ENCODE data around the gene CKLF. TPM values are rescaled to one million over a fixed set of nuclear protein-coding genes. Genes with fewer than 3 reads are reported as not detected.
"Not testable (repeated sequence)": the region's sequence is repeated elsewhere in the genome, so short reads cannot be mapped to it uniquely, and the experiment has no call there.

CKLF gene
- total RNA-seq, 1 donor from 2014 or later, result 50.0 TPM

- DNase-seq (ENCODE audit: low spot score), result no peak
These were observed 16.0 kb downstream of the CKLF start for GRCh38 chr16:66568355-66568754.

GRCh38 chr16:66569131-66569530 lies 16.8 kb downstream of the CKLF start:
- DNase-seq (ENCODE audit: low spot score), result no peak

DNA sequence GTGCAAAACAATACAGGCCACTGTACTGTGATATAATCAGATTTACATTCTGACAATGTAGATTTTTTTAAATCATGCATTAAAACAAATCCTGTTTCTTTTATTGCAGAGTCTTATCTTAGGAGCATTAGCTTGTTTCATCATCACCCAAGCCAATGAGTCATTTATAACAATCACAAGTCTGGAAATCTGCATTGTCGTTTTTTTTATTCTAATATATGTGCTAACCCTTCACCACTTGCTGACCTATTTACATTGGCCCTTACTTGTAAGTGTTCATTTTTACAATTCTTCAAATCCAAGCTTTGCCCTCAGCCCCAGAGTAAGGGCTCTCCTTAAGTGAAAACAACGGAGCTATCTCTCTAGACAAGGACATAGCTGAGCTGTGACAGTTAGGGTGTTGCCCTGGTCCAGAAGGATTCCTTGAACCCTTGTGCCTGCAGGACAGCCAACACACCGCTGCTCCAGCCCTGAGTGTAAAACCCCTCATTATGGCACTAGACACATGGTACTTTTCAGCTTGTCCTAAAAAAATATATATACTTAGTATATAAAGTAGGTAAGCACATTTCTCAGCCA lies 17.5 kb downstream of the CKLF start:
- DNase-seq (ENCODE audit: low spot score), result no peak

DNA sequence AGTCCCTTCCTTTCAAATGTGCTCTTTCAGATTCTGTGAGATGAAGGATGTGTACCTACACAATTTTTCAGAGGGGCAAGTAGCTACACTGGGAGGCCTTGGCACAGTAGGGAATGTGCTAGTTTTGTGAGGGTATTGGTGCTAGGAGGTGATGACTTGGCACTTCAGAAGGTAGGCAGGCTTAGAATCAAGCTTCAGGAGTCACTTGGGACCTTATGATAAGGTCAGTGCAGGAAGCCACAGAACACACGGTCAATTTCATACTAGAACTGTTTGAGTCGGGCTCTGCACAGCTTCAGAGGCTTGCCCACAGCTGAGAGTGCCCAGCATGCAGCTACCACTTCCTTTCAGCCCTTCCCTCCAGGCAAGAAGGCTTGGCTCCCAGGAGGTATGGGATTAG lies 20.0 kb downstream of the CKLF start:
- DNase-seq (ENCODE audit: low spot score), result no peak

DNA sequence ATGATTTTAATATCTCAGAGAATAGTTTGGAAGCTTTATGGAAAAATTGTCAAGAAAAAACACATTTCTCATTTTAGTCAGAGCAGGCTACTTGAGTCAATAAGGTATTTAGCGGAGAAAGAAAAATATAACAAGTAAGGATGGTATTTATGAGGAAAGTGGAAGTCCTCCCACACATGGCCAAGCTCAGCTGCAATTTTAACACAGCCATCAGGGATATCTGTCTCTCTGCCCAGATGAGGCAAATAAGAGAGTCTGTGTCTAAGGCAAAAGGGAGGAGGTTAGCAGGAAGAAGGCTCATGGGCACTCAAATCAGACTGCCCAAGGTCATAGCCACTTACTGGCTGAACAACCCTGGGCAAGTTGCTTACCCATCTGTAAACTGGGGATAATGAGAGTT lies 21.7 kb downstream of the CKLF start:
- no peak for DNase-seq (ENCODE audit: low spot score)

- no peak for DNase-seq (ENCODE audit: low spot score)
These were observed 22.2 kb downstream of the CKLF start for GRCh38 chr16:66574531-66574930.

DNA sequence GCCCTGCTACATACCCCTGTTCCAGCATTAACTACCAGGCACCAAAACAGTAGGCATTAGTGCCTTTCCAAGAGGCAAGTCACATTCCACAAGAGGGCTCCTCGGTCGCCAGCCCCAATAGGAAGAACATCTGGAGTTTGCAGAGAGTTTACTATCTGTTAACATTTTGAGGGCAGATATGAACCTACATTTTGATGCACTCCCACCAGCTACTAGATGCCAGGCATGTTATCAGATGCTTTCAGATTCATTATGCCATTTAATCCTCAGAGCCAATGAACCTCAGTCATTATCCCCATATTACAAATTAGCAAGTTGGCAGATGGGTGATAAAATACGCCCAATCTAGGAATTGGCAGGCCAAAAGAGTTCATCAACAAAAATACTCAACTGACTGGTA lies 22.7 kb downstream of the CKLF start:
- no peak for DNase-seq (ENCODE audit: low spot score)

GRCh38 chr16:66576296-66576695 lies 23.9 kb downstream of the CKLF start:
- no peak for DNase-seq (ENCODE audit: low spot score)

DNA sequence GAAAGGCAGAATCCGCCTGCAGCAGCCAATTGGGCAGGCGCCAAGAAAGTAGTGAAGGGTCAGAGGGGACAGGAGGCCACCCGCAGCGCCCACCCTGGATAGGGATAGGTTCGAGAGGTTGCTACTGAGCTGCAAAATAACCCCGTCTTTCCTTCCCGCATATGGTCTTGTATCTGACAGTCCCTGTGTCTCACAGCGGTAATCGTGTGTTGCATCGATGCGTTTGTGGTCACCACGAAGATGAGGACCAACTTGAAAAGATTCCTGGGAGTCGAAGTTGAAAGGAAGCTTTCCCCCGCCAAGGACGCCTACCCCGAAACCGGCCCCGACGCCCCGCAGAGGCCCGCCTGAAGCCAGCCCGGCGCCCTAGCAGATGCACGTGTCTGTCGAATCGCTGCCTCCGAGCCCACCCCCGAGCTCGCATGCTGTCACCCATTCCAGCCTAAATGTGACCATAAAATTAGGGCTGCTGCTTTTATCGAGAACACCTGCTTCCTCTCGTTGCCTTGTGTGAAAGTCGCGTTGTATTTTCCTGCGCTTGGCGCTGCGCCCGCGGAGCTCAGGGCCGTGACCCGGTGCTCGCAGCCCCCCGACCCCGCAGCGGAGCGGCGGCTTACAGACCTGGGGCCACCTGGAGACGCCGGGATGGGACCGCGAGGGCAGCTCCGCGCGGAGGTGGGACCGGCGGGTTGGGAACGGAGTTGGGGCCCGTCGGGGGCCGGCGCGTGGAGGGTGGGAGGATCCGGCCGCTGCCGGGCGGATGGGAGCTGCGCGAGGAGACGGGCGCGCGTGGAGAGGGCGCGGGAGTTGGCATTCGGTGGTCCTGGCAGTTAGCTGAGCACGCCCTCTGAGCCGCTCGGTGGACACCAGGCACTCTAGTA lies 26.5 kb downstream of the CKLF start, which contains the start of gene CMTM2:
CMTM2 (plus strand) TSS at position 813 of the 881 bp plus-strand sequence. CDS start 145 bp downstream, outside the sequence.
- DNase-seq (ENCODE audit: low spot score), result no peak

- DNase-seq (ENCODE audit: low spot score), result no peak
These were observed 28.3 kb downstream of the CKLF start for GRCh38 chr16:66580605-66581209.

- no peak for DNase-seq (ENCODE audit: low spot score)
These were observed 29.0 kb downstream of the CKLF start for GRCh38 chr16:66581246-66581952.

DNA sequence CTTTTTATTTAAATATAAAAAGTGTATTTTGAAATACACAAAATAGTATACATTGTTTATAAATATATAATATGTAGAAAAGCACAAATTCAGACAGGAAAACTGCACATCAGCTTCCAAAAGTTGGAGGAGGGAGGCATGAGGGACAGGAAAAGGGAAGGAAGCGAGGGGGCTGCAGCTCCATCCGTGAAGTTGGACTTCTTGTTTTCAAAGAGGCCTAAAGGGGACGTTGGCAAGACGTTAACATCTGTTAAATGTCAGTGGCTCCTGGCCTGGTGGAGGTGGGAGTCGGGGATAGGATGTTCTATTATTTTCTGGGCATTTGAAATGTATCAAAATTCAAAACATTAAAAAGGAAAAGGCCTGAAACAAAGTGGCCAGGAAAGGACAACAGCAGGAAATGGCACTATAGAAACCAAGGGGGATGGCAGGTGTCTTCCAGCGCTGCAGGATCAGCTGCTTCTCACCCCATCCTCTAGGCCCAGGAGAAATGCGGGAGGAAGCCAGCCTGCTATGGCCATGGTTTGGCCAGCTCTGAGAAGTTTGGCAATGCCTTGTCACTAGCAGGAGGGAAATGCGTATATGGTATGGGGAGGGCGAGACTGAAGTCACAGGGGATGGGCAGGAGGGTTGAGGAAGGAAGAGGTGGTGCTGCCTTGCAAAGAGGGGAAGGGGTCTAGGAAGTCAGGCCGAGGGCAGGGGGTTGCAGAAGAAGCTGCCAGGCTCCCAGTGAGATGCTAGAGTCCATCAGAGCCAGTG lies 33.3 kb downstream of the CKLF start:
- no peak for DNase-seq (ENCODE audit: low spot score)

DNA sequence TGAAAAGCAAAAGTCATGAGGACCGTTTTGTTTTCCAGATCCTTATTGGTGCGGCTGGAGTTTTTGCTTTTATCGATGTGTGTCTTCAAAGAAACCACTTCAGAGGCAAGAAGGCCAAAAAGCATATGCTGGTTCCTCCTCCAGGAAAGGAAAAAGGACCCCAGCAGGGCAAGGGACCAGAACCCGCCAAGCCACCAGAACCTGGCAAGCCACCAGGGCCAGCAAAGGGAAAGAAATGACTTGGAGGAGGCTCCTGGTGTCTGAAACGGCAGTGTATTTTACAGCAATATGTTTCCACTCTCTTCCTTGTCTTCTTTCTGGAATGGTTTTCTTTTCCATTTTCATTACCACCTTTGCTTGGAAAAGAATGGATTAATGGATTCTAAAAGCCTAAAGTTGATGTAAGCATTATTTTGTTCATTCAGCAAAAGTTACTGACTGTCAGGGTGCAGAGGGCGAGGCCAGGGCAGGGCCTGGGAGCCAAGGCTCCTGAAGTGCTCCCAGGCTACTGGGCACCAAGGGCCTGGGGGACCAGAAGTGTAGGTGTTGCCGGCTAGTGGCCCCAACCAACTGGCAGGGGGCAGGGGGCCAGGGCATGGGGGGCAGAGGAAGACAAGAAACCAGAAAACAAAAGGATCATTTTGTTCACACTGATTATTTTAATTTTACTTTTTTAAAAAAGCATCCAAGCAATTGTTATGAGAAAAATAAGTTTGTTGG lies 35.7 kb downstream of the CKLF start:
- no peak for DNase-seq (ENCODE audit: low spot score)

GRCh38 chr16:66588981-66589713 lies 36.8 kb downstream of the CKLF start:
- peak; percentile 32 for DNase-seq (ENCODE audit: low spot score)

- no peak for DNase-seq (ENCODE audit: low spot score)
These were observed 37.9 kb downstream of the CKLF start for GRCh38 chr16:66590322-66590721.

DNA sequence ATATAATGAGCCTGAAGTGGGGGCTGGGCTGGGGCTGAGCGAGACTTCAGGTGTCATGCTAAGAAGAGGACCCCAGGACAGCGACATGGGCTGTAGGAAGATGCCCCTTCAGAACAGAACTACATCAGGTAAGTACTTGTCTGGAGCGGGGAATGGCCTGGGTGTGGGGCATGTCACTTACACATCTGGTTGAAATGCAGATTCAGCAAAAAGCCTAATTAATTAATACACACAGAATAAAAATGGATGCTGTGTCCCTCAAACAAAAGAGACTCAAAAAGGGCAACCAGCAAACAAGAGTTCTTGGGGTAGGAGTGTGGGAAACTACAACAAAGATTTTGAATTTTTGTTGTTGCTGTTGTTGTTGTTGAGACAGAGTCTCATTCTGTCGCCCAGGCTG lies 38.6 kb downstream of the CKLF start:
- DNase-seq (ENCODE audit: low spot score), result no peak

GRCh38 chr16:66592241-66592640 lies 39.9 kb downstream of the CKLF start:
- no peak for DNase-seq (ENCODE audit: low spot score)

GRCh38 chr16:66592814-66593213 lies 40.4 kb downstream of the CKLF start:
- DNase-seq (ENCODE audit: low spot score), result no peak

DNA sequence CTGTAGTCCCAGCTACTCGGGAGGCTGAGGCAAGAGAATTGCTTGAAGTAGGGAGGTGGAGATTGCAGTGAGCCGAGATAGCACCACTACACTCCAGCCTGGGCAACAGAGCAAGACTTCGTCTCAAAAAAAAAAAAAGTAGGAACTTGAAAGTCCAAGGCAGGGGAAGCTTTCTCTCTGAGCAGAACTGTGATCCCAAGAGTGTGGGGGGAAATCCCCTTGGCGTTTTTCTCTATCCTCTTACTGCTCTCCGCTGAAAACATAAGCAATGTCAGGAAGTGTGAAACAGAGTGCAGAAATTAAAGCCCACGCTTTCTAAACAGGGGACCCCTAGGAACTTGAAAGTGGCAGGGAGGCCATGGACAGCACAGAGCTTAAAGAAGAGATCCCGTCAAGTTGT lies 42.4 kb downstream of the CKLF start:
- no peak for DNase-seq (ENCODE audit: low spot score)

DNA sequence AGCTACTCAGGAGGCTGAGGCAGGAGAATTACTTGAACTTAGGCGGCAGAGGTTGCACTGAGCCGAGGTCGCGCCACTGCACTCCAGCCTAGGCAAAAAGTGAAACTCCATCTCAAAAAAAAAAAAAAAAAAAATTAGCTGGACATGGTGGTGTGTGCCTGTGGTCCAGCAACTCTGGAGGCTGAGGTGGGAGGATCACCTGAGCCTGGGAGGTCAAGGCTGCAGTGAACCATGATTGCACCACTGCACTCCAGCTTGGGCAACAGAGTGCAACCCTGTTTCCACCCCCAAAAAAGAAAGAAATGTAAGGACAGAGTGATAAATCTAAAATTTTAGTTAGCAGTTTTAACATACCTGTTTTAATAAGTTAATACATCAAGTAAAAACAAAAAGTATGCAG lies 44.2 kb downstream of the CKLF start:
- not testable (repeated sequence) for DNase-seq (ENCODE audit: low spot score)
